ENCODE results near the gene PSAP. TPM values are rescaled to one million over a fixed set of nuclear protein-coding genes. Genes with fewer than 3 reads are reported as not detected.

Gene PSAP
- total RNA-seq, 1 experiment from 2014 or later: 397 TPM

- CTCF ChIA-PET: no interaction called here
- TF ChIP-seq TP53 (CRISPR knock-in tag; IDR thresholded peaks at IDR 0.05) (no peak), TEAD4 (CRISPR knock-in tag; IDR thresholded peaks at IDR 0.05) (no peak), KAT7 (CRISPR knock-in tag; IDR thresholded peaks at IDR 0.05; ENCODE audit: borderline replicate concordance) (no peak), NFATC4 (CRISPR knock-in tag; IDR thresholded peaks at IDR 0.05) (no peak), ZMAT4 (CRISPR knock-in tag; IDR thresholded peaks at IDR 0.05) (no peak)
- TF ChIP-seq, protein P1, sequence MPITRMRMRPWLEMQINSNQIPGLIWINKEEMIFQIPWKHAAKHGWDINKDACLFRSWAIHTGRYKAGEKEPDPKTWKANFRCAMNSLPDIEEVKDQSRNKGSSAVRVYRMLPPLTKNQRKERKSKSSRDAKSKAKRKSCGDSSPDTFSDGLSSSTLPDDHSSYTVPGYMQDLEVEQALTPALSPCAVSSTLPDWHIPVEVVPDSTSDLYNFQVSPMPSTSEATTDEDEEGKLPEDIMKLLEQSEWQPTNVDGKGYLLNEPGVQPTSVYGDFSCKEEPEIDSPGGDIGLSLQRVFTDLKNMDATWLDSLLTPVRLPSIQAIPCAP (CRISPR knock-in tag; IDR thresholded peaks at IDR 0.05): no peak
- TF ChIP-seq, protein P2, sequence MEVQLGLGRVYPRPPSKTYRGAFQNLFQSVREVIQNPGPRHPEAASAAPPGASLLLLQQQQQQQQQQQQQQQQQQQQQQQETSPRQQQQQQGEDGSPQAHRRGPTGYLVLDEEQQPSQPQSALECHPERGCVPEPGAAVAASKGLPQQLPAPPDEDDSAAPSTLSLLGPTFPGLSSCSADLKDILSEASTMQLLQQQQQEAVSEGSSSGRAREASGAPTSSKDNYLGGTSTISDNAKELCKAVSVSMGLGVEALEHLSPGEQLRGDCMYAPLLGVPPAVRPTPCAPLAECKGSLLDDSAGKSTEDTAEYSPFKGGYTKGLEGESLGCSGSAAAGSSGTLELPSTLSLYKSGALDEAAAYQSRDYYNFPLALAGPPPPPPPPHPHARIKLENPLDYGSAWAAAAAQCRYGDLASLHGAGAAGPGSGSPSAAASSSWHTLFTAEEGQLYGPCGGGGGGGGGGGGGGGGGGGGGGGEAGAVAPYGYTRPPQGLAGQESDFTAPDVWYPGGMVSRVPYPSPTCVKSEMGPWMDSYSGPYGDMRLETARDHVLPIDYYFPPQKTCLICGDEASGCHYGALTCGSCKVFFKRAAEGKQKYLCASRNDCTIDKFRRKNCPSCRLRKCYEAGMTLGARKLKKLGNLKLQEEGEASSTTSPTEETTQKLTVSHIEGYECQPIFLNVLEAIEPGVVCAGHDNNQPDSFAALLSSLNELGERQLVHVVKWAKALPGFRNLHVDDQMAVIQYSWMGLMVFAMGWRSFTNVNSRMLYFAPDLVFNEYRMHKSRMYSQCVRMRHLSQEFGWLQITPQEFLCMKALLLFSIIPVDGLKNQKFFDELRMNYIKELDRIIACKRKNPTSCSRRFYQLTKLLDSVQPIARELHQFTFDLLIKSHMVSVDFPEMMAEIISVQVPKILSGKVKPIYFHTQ (CRISPR knock-in tag; IDR thresholded peaks at IDR 0.05): no peak
- TF ChIP-seq, protein P3, sequence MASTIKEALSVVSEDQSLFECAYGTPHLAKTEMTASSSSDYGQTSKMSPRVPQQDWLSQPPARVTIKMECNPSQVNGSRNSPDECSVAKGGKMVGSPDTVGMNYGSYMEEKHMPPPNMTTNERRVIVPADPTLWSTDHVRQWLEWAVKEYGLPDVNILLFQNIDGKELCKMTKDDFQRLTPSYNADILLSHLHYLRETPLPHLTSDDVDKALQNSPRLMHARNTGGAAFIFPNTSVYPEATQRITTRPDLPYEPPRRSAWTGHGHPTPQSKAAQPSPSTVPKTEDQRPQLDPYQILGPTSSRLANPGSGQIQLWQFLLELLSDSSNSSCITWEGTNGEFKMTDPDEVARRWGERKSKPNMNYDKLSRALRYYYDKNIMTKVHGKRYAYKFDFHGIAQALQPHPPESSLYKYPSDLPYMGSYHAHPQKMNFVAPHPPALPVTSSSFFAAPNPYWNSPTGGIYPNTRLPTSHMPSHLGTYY (CRISPR knock-in tag; IDR thresholded peaks at IDR 0.05): no peak
Measured at GRCh38 chr10:71819441-71819861, 31.6 kb downstream of the PSAP start.

DNA sequence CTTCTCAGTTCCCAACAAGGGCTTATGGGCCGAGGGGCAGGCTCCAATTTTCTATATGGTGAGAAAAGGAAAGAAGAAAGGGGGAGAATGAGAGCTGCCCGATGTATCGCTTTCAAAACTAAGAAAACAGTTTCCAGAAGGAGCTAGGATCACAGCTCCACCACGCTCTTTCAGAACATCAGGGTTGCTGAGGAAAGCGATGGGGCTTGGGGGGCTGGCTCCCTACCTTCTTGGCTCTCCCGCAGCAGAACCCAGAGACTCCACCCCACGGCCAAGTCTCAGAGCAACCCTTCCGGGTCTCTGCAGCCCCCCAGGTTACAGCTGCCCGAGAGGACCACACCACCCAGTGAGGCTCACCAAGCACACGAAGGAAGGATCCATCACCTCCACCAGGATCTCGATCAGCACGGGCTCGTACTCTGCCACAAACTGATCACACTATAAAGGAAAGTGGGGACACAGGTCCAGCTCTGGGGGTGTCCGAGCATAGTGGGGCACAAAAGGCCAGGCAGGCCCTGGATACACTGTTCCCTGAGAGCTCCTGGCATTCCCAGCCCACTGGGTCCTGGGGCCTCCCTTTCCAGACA, 32.3 kb downstream of the PSAP start:
- Mint-ChIP-seq H3K27me3 (ENCODE audit: low read depth) (no peaks in the 10 kb centered on the region), H3K4me3 (no peak overlapping the region), H3K27ac (no peak overlapping the region), H3K36me3 (peaks cover 74% of the 10 kb centered on the region), H3K4me1 (peaks cover 5% of the 10 kb centered on the region), H3K9me3 (no peaks in the 10 kb centered on the region)
- DNase-seq (ENCODE audit: low spot score): no peak
- CTCF ChIA-PET: no interaction called here
- ATAC-seq: no peak
- POLR2A ChIA-PET: no interaction called here
- no peak for TF ChIP-seq KAT7 (CRISPR knock-in tag; IDR thresholded peaks at IDR 0.05; ENCODE audit: borderline replicate concordance)
- TF ChIP-seq, protein P3 (CRISPR knock-in tag; IDR thresholded peaks at IDR 0.05): no peak
- TF ChIP-seq SMAD3 (CRISPR knock-in tag; IDR thresholded peaks at IDR 0.05; ENCODE audit: borderline replicate concordance): no peak

More at GRCh38 chr10:71819441-71819861, 31.6 kb downstream of the PSAP start:
- POLR2A ChIA-PET: interaction anchor here (0.6 kb wide), 1 partner anchor 13 kb away, joined by 3 read pairs; no protein-coding TSS in a partner anchor
- Mint-ChIP-seq H3K4me1 (peaks cover 12% of the 10 kb centered on the region), H3K36me3 (peaks cover 75% of the 10 kb centered on the region), H3K9me3 (no peaks in the 10 kb centered on the region), H3K27me3 (ENCODE audit: low read depth) (no peaks in the 10 kb centered on the region), H3K4me3 (no peak overlapping the region), H3K27ac (no peak overlapping the region)
- no peak for ATAC-seq
- DNase-seq (ENCODE audit: low spot score): no peak

GRCh38 chr10:71817831-71818655, 33.0 kb downstream of the PSAP start:
- H3K36me3 Mint-ChIP-seq: peaks cover 70% of the 10 kb centered on the region
- ChIA-PET CTCF (no interaction called here), POLR2A (no interaction called here)
- TF ChIP-seq ATF1 (CRISPR knock-in tag; IDR thresholded peaks at IDR 0.05): no peak
- no peak for TF ChIP-seq ZBTB21 (CRISPR knock-in tag; IDR thresholded peaks at IDR 0.05; ENCODE audit: borderline replicate concordance)
- TF ChIP-seq NR2C2 (CRISPR knock-in tag; IDR thresholded peaks at IDR 0.05): no peak
- TF ChIP-seq CREB1 (CRISPR knock-in tag; IDR thresholded peaks at IDR 0.05): no peak
- TF ChIP-seq ZNF671 (CRISPR knock-in tag; IDR thresholded peaks at IDR 0.05): no peak
- no peak for TF ChIP-seq ELF4 (CRISPR knock-in tag; IDR thresholded peaks at IDR 0.05; ENCODE audit: low read depth)
- TF ChIP-seq ZNF281 (CRISPR knock-in tag; IDR thresholded peaks at IDR 0.05): no peak
- TF ChIP-seq TEAD4 (CRISPR knock-in tag; IDR thresholded peaks at IDR 0.05): no peak
- no peak for TF ChIP-seq JAZF1 (CRISPR knock-in tag; IDR thresholded peaks at IDR 0.05)
- no peaks in the 10 kb centered on the region for H3K27me3 Mint-ChIP-seq (ENCODE audit: low read depth)
- no peak overlapping the region for H3K4me3 Mint-ChIP-seq
- H3K4me1 Mint-ChIP-seq: no peaks in the 10 kb centered on the region
- no peak overlapping the region for H3K27ac Mint-ChIP-seq
- ATAC-seq (no peak), DNase-seq (ENCODE audit: low spot score) (no peak)
- H3K9me3 Mint-ChIP-seq: no peaks in the 10 kb centered on the region
